AG04450 (cell line): ENCODE results near the gene TBCE. TPM values are rescaled to one million over a fixed set of nuclear protein-coding genes. Genes with fewer than 3 reads are reported as not detected.

ENCODE experiments used
- CTCF ChIA-PET: fragments of 300-600, 350-600 bp; formaldehyde crosslinking; extraction: SDS; loops from one replicate; lab custom pipeline; 2022; ENCODE audit warnings: antibody characterized with exemption, inconsistent platforms; lab: Charles Lee
- POLR2A ChIA-PET: fragments of 350-600 bp; formaldehyde crosslinking; extraction: SDS; loops from one replicate; lab custom pipeline; 2021; ENCODE audit warnings: antibody characterized with exemption, inconsistent platforms; lab: Yijun Ruan, JAX
- DNase-seq: peaks from one replicate; pipeline ENCODE4 v3.0.0-alpha.2; 2011; ENCODE audit warnings: low read depth, low spot score
- H3K27ac ChIP-seq: one replicate; pipeline ENCODE4 v1.5.1; 2012; ENCODE audit warnings: low read depth, low read length, control low read depth
- H3K27me3 ChIP-seq: one replicate; pipeline ENCODE4 v1.6.0; 2012; ENCODE audit warnings: low read length; ENCODE audit not compliant: control insufficient read depth, insufficient read depth
- H3K4me3 ChIP-seq: 2 replicates; pipeline ENCODE4 v1.5.1; 2011; ENCODE audit warnings: mild to moderate bottlenecking, low read depth, low read length, control low read depth
- H3K9me3 ChIP-seq: 2 replicates; pipeline ENCODE4 v1.5.1; 2012; ENCODE audit warnings: low read length; ENCODE audit not compliant: control insufficient read depth, insufficient read depth
- polyA plus RNA-seq: library from polyadenylated mRNA; depleted of rRNA; stranded (reverse); fragments of >200 nt; gene quantifications from 2 replicates; pipeline ENCODE4 v1.2.3, GENCODE V29; 2011
- TF ChIP-seq, protein P1 (sequence below): IDR thresholded peaks from 2 replicates; pipeline ENCODE4 v1.5.1; 2011; ENCODE audit warnings: low read depth, low read length, control low read depth, inconsistent platforms

Gene TBCE
- polyA plus RNA-seq, 1 experiment: 36.5 TPM

GRCh38 chr1:235407419-235407818 is 40.2 kb downstream of the TBCE start:
- ChIA-PET POLR2A (interaction anchor here (0.7 kb wide), 1 partner anchor 8 kb away, joined by 3 read pairs; no protein-coding TSS in a partner anchor), CTCF (interaction anchor here (0.6 to 5.9 kb wide), 2 partner anchors 9 to 19 kb away, joined by 7 to 46 read pairs; no protein-coding TSS in a partner anchor)
- Histone ChIP-seq H3K27ac (no peak overlapping the region), H3K9me3 (no peaks in the 10 kb centered on the region), H3K27me3 (no peaks in the 10 kb centered on the region), H3K4me3 (no peak overlapping the region)
- DNase-seq: no peak
- TF ChIP-seq, protein P1, sequence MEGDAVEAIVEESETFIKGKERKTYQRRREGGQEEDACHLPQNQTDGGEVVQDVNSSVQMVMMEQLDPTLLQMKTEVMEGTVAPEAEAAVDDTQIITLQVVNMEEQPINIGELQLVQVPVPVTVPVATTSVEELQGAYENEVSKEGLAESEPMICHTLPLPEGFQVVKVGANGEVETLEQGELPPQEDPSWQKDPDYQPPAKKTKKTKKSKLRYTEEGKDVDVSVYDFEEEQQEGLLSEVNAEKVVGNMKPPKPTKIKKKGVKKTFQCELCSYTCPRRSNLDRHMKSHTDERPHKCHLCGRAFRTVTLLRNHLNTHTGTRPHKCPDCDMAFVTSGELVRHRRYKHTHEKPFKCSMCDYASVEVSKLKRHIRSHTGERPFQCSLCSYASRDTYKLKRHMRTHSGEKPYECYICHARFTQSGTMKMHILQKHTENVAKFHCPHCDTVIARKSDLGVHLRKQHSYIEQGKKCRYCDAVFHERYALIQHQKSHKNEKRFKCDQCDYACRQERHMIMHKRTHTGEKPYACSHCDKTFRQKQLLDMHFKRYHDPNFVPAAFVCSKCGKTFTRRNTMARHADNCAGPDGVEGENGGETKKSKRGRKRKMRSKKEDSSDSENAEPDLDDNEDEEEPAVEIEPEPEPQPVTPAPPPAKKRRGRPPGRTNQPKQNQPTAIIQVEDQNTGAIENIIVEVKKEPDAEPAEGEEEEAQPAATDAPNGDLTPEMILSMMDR: no peak

- no peaks in the 10 kb centered on the region for H3K27me3 ChIP-seq
- TF ChIP-seq, protein P1: no peak
Measured at GRCh38 chr1:235408503-235408960, 41.3 kb downstream of the TBCE start.

GRCh38 chr1:235409042-235409820 is 42.0 kb downstream of the TBCE start:
- no peaks in the 10 kb centered on the region for H3K27me3 ChIP-seq
- DNase-seq: no peak
- TF ChIP-seq, protein P1: no peak
- ChIA-PET CTCF (interaction anchor here (5.9 kb wide), 1 partner anchor 7 kb away, joined by 46 read pairs; no protein-coding TSS in a partner anchor), POLR2A (no interaction called here)
- H3K4me3 ChIP-seq: no peak overlapping the region
- no peak overlapping the region for H3K27ac ChIP-seq
- no peaks in the 10 kb centered on the region for H3K9me3 ChIP-seq

More at GRCh38 chr1:235408503-235408960, 41.3 kb downstream of the TBCE start:
- no peak overlapping the region for H3K4me3 ChIP-seq
- POLR2A ChIA-PET: no interaction called here
- no peak overlapping the region for H3K27ac ChIP-seq
- CTCF ChIA-PET: interaction anchor here (5.9 kb wide), 1 partner anchor 8 kb away, joined by 46 read pairs; no protein-coding TSS in a partner anchor
- DNase-seq: no peak
- no peaks in the 10 kb centered on the region for H3K9me3 ChIP-seq

DNA sequence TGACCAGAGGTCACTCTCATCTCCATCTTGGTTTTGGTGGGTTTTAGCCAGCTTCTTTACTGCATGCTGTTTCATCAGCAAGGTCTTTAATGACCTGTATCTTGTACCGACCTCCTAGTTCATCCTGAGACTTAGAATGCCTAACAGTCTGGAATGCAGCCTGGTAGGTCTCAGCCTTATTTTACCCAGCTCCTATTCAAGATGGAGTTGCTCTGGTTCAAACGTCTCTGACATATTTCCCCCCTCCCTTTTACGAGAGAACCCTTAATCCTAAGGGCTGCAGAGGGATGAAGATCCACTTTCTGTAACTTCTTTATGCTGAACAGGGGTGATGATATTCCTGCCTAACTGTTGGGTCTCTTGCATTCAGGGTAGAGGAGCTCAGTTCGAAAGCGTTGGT is 43.2 kb downstream of the TBCE start:
- ChIA-PET POLR2A (no interaction called here), CTCF (no interaction called here)
- Histone ChIP-seq H3K9me3 (no peaks in the 10 kb centered on the region), H3K27me3 (no peaks in the 10 kb centered on the region), H3K4me3 (no peak overlapping the region), H3K27ac (no peak overlapping the region)
- TF ChIP-seq, protein P1: no peak
- DNase-seq: no peak
